Measurements from ENCODE around the gene NKAIN2. TPM values are rescaled to one million over a fixed set of nuclear protein-coding genes. Genes with fewer than 3 reads are reported as not detected.

Gene NKAIN2
- polyA plus RNA-seq, 1 of the 3 experiments (the other 2 are of a cell fraction) = not detected

DNA sequence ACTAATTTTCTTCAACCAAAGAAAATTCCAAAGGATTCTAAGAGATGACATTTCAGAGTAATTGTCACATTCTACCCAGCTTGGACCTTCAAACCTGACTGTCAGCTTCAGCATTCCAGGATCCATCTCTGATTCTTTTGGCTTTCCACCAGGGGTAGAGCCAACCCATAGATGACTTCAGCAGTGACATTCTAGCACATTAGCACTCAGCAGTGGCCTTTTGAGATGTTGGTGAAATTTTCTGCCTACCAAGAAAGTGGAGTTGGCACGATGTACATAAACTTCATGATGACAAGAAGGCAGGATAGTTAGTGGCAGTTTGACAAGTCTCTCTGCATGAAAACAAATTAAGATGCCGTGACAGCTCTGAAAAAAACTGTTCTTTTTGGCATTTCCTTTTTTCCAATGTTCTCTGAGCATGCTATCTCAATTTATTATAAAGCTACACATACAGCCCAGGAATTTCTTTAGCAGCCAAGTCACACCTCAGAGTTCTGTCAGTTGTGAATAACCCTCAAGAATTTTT is 692.1 kb downstream of the NKAIN2 start (continued):
- TF ChIP-seq, protein P1, sequence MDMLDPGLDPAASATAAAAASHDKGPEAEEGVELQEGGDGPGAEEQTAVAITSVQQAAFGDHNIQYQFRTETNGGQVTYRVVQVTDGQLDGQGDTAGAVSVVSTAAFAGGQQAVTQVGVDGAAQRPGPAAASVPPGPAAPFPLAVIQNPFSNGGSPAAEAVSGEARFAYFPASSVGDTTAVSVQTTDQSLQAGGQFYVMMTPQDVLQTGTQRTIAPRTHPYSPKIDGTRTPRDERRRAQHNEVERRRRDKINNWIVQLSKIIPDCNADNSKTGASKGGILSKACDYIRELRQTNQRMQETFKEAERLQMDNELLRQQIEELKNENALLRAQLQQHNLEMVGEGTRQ (IDR thresholded peaks at IDR 0.05; ENCODE audit: borderline replicate concordance, low read depth, low read length) = no peak
- no peak for TF ChIP-seq NFIC (IDR thresholded peaks at IDR 0.05; ENCODE audit: borderline replicate concordance)

DNA sequence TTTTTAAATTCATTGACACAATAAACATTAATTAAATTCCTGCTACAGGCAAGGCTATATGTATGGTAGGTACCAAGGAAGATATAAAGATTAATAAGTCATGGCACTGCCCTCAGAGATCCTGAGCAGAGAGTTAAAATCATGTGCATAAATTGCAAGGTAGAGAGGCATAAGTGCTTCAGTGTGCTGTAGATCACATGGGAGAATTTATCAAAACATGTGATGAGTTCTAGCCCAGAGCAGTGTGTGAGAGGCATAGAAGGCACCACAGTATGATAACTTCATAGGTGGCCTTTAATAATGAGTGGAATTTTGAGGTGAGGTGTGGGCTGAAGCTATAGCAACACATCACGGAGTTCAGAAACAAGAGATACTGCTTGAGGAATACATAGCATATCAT is 692.7 kb downstream of the NKAIN2 start:
- no peaks in the 10 kb centered on the region for H3K79me2 ChIP-seq (ENCODE audit: insufficient read depth)
- H3F3A ChIP-seq (replicated peaks; ENCODE audit: insufficient read depth) = no peaks in the 10 kb centered on the region
- H3K4me1 ChIP-seq (ENCODE audit: control insufficient read depth in 1 of 2, insufficient read depth in 2 of 2, low read depth in 1 of 2, low read length in 1 of 2) = no peaks in the 10 kb centered on the region
- H3K36me3 ChIP-seq (replicated peaks in 1 of 2; ENCODE audit: control insufficient read depth in 1 of 2, insufficient read depth in 2 of 2, low read length in 1 of 2) = no peaks in the 10 kb centered on the region
- no peak overlapping the region for H2AFZ ChIP-seq (ENCODE audit: low read depth)
- no peak for TF ChIP-seq FOSL2 (IDR thresholded peaks at IDR 0.05; ENCODE audit: borderline replicate concordance, low read depth)
- no peaks in the 10 kb centered on the region for H3K27me3 ChIP-seq (ENCODE audit: insufficient read depth)
- H3K9me3 ChIP-seq = no peaks in the 10 kb centered on the region
- POLR2A ChIA-PET = no interaction called here
- CTCF ChIA-PET = no interaction called here
- H3K9ac ChIP-seq = no peak overlapping the region
- H4K20me1 ChIP-seq (ENCODE audit: insufficient read depth) = no peaks in the 10 kb centered on the region
- 0% methylated on average over 1 of the region's 1 CpG for WGBS (ENCODE audit: low lambda C conversion rate)
- H3K4me2 ChIP-seq = no peak overlapping the region
- no peak overlapping the region for H3K4me3 ChIP-seq (ENCODE audit: low read depth in 2 of 2, low read length in 1 of 2)
- H3K9me2 ChIP-seq = no peaks in the 10 kb centered on the region
- DNase-seq = no peak
- H3K27ac ChIP-seq (ENCODE audit: low read depth in 2 of 2, low read length in 1 of 2) = no peak overlapping the region

DNA sequence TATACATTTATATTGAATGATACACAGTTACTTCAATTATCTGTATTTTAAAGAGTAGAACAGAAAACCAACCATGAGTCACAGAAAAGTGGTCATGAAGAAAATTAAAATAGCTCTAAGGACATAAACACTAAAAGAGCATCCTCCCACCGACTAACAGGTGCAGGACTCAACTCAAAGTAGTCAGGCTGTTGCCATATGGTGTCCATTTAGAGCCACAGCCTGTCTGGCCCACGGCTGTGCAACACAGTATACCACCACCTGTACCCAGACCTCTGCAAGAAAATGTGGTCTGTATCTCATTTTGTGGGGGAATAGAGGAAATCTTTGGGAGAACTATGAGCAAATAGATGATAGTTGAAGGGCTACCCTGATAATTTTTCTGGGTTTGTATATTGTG is 708.8 kb downstream of the NKAIN2 start:
- no peaks in the 10 kb centered on the region for H3K9me3 ChIP-seq
- no peaks in the 10 kb centered on the region for H3K36me3 ChIP-seq (replicated peaks in 1 of 2; ENCODE audit: control insufficient read depth in 1 of 2, insufficient read depth in 2 of 2, low read length in 1 of 2)
- H3K27ac ChIP-seq (ENCODE audit: low read depth in 2 of 2, low read length in 1 of 2) = no peak overlapping the region
- H3K27me3 ChIP-seq (ENCODE audit: insufficient read depth) = no peaks in the 10 kb centered on the region
- H3K4me1 ChIP-seq (ENCODE audit: control insufficient read depth in 1 of 2, insufficient read depth in 2 of 2, low read depth in 1 of 2, low read length in 1 of 2) = no peaks in the 10 kb centered on the region
- no peaks in the 10 kb centered on the region for H3K79me2 ChIP-seq (ENCODE audit: insufficient read depth)
- no peaks in the 10 kb centered on the region for H4K20me1 ChIP-seq (ENCODE audit: insufficient read depth)
- TF ChIP-seq, protein P2, sequence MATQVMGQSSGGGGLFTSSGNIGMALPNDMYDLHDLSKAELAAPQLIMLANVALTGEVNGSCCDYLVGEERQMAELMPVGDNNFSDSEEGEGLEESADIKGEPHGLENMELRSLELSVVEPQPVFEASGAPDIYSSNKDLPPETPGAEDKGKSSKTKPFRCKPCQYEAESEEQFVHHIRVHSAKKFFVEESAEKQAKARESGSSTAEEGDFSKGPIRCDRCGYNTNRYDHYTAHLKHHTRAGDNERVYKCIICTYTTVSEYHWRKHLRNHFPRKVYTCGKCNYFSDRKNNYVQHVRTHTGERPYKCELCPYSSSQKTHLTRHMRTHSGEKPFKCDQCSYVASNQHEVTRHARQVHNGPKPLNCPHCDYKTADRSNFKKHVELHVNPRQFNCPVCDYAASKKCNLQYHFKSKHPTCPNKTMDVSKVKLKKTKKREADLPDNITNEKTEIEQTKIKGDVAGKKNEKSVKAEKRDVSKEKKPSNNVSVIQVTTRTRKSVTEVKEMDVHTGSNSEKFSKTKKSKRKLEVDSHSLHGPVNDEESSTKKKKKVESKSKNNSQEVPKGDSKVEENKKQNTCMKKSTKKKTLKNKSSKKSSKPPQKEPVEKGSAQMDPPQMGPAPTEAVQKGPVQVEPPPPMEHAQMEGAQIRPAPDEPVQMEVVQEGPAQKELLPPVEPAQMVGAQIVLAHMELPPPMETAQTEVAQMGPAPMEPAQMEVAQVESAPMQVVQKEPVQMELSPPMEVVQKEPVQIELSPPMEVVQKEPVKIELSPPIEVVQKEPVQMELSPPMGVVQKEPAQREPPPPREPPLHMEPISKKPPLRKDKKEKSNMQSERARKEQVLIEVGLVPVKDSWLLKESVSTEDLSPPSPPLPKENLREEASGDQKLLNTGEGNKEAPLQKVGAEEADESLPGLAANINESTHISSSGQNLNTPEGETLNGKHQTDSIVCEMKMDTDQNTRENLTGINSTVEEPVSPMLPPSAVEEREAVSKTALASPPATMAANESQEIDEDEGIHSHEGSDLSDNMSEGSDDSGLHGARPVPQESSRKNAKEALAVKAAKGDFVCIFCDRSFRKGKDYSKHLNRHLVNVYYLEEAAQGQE (IDR thresholded peaks at IDR 0.05; ENCODE audit: low read depth, low read length) = no peak
- TF ChIP-seq ELF1 (IDR thresholded peaks at IDR 0.05) (no peak), JUND (IDR thresholded peaks at IDR 0.05) (no peak), MXI1 (IDR thresholded peaks at IDR 0.05; ENCODE audit: low read depth, low read length) (no peak), TAF1 (IDR thresholded peaks at IDR 0.05; ENCODE audit: borderline replicate concordance, low read depth, low read length) (no peak), RFX5 (IDR thresholded peaks at IDR 0.05; ENCODE audit: low read length) (no peak), SMC3 (IDR thresholded peaks at IDR 0.05; ENCODE audit: low read depth, low read length) (no peak), FOSL2 (IDR thresholded peaks at IDR 0.05; ENCODE audit: borderline replicate concordance, low read depth) (no peak), TEAD4 (IDR thresholded peaks at IDR 0.05; ENCODE audit: borderline replicate concordance, insufficient read depth) (no peak), MEF2A (IDR thresholded peaks at IDR 0.05; ENCODE audit: borderline replicate concordance, low read depth) (no peak)
- TF ChIP-seq, protein P3, sequence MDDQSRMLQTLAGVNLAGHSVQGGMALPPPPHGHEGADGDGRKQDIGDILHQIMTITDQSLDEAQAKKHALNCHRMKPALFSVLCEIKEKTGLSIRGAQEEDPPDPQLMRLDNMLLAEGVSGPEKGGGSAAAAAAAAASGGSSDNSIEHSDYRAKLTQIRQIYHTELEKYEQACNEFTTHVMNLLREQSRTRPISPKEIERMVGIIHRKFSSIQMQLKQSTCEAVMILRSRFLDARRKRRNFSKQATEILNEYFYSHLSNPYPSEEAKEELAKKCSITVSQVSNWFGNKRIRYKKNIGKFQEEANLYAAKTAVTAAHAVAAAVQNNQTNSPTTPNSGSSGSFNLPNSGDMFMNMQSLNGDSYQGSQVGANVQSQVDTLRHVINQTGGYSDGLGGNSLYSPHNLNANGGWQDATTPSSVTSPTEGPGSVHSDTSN (IDR thresholded peaks at IDR 0.05) = no peak
- TF ChIP-seq, protein P4, sequence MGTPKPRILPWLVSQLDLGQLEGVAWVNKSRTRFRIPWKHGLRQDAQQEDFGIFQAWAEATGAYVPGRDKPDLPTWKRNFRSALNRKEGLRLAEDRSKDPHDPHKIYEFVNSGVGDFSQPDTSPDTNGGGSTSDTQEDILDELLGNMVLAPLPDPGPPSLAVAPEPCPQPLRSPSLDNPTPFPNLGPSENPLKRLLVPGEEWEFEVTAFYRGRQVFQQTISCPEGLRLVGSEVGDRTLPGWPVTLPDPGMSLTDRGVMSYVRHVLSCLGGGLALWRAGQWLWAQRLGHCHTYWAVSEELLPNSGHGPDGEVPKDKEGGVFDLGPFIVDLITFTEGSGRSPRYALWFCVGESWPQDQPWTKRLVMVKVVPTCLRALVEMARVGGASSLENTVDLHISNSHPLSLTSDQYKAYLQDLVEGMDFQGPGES (IDR thresholded peaks at IDR 0.05; ENCODE audit: low read depth, low read length) = no peak
- WGBS (ENCODE audit: low lambda C conversion rate) = 3% methylated on average over 2 of the region's 2 CpGs
- DNase-seq = no peak
- H3F3A ChIP-seq (replicated peaks; ENCODE audit: insufficient read depth) = no peaks in the 10 kb centered on the region
- H3K9me2 ChIP-seq = no peaks in the 10 kb centered on the region
- ChIA-PET CTCF (no interaction called here), POLR2A (no interaction called here)
- H3K4me2 ChIP-seq = no peak overlapping the region
- H2AFZ ChIP-seq (ENCODE audit: low read depth) = no peak overlapping the region
- H3K4me3 ChIP-seq (ENCODE audit: low read depth in 2 of 2, low read length in 1 of 2) = no peak overlapping the region
- no peak overlapping the region for H3K9ac ChIP-seq

Measured in SK-N-SH (cell line).